22Rv1 (cell line): ENCODE data around the gene RIT1.

Experiments used
- ZFX ChIP-seq: fragments of 450-650 bp; IDR thresholded peaks from 2 replicates; pipeline ENCODE4 v1.6.1; 2017; ENCODE audit warnings: antibody characterized with exemption, borderline replicate concordance
- TF ChIP-seq, protein P1 (sequence below): fragments of 450-650 bp; IDR thresholded peaks from 2 replicates; pipeline ENCODE4 v1.5.1; 2017; ENCODE audit warnings: mild to moderate bottlenecking

GRCh38 chr1:155929057-155929456, 17.9 kb upstream of the RIT1 start:
- TF ChIP-seq, protein P1, sequence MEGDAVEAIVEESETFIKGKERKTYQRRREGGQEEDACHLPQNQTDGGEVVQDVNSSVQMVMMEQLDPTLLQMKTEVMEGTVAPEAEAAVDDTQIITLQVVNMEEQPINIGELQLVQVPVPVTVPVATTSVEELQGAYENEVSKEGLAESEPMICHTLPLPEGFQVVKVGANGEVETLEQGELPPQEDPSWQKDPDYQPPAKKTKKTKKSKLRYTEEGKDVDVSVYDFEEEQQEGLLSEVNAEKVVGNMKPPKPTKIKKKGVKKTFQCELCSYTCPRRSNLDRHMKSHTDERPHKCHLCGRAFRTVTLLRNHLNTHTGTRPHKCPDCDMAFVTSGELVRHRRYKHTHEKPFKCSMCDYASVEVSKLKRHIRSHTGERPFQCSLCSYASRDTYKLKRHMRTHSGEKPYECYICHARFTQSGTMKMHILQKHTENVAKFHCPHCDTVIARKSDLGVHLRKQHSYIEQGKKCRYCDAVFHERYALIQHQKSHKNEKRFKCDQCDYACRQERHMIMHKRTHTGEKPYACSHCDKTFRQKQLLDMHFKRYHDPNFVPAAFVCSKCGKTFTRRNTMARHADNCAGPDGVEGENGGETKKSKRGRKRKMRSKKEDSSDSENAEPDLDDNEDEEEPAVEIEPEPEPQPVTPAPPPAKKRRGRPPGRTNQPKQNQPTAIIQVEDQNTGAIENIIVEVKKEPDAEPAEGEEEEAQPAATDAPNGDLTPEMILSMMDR = no peak
- TF ChIP-seq ZFX = no peak
